Measurements from ENCODE around the gene OSBPL1A.

GRCh38 chr18:24220318-24220688 is 177.3 kb downstream of the OSBPL1A start:
- TF ChIP-seq REST (IDR thresholded peaks at IDR 0.05; ENCODE audit: insufficient read depth in 1 of 2, low read depth in 2 of 2, low read length in 2 of 2) (no peak), POLR2AphosphoS5 (IDR thresholded peaks at IDR 0.05; ENCODE audit: low read depth, low read length) (no peak), TAF1 (IDR thresholded peaks at IDR 0.05; ENCODE audit: borderline replicate concordance, insufficient read depth, low read length) (no peak), SIN3A (IDR thresholded peaks at IDR 0.05; ENCODE audit: borderline replicate concordance, insufficient read depth, low read length) (no peak)

Measured in PFSK-1 (cell line).